ENCODE measurements around the gene MSI2.
A peak's percentile ranks its signal among the peaks of the same experiment; 100 is the strongest.

MSI2 gene

DNA sequence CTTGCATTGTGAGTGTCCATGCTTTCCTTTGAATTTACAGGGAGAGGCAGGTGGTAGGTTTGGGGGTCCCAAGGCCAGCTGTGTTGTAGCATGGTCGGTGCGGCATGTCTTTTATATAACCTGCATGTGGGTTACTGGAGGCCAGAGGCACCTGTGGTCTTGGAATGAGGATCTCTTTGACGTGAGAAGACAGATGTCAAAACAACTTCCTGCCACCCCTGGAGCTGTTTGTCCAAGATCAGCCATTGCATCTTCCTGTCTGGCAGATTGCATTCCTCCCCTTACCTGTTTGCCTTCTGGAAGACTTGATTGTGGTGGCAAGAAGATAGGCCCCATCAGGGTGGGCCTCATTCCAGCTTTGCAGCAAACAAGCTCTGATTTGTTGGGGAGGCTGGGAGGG is 175.1 kb downstream of the MSI2 start:
- peak overlapping the region; percentile 32 for H2AK5ac ChIP-seq (ENCODE audit: low read length)
- H3K36me3 ChIP-seq (ENCODE audit: control insufficient read depth in 1 of 2, insufficient read depth in 2 of 2, low read length in 2 of 2), result no peaks in the 10 kb centered on the region
- H4K12ac ChIP-seq (ENCODE audit: low read depth, low read length), result peak overlapping the region; percentile 19
- peaks cover 28 to 35% of the 10 kb centered on the region in 2 experiments for H3K4me1 ChIP-seq (ENCODE audit: control insufficient read depth in 1 of 2, insufficient read depth in 2 of 2, low read length in 2 of 2)
- no peak overlapping the region for H3K23ac ChIP-seq (ENCODE audit: low read length)
- peak overlapping the region; percentile 41 for H2BK120ac ChIP-seq (ENCODE audit: insufficient read depth, low read length, poor library complexity)
- no peak overlapping the region for H3K4me2 ChIP-seq (ENCODE audit: low read length)
- H3K27me3 ChIP-seq (ENCODE audit: insufficient read depth, low read length), result no peaks in the 10 kb centered on the region
- H2BK5ac ChIP-seq (ENCODE audit: low read depth, low read length, poor library complexity), result peak overlapping the region; percentile 93
- H3K79me1 ChIP-seq (ENCODE audit: low read length), result peaks cover 31% of the 10 kb centered on the region
- H3K9ac ChIP-seq (ENCODE audit: low read length), result no peak overlapping the region
- H3K4ac ChIP-seq (ENCODE audit: low read depth, low read length), result peak overlapping the region; percentile 45
- no peaks in the 10 kb centered on the region for H3K9me3 ChIP-seq (ENCODE audit: insufficient read depth, low read depth, low read length)
- no CpG with 5 or more reads among the region's 3 CpGs for WGBS (ENCODE audit: extremely low coverage, insufficient coverage, insufficient read length)
- H3K14ac ChIP-seq (ENCODE audit: low read length), result peak overlapping the region; percentile 76
- no peak overlapping the region for H2AFZ ChIP-seq (ENCODE audit: insufficient read depth, low read length, poor library complexity)
- H3K18ac ChIP-seq (ENCODE audit: low read length), result peak overlapping the region; percentile 70
- H3K27ac ChIP-seq (ENCODE audit: low read depth, low read length), result peak overlapping the region; percentile 94
- H4K91ac ChIP-seq (ENCODE audit: low read depth, low read length), result peak overlapping the region; percentile 95
- peak overlapping the region; percentile 56 for H4K8ac ChIP-seq (ENCODE audit: low read depth, low read length)
- H3K79me2 ChIP-seq (ENCODE audit: control insufficient read depth, insufficient read depth, low read length, poor library complexity), result peaks cover 6% of the 10 kb centered on the region
- peak; percentile 49 to 63 for DNase-seq
- H2BK12ac ChIP-seq (ENCODE audit: low read length), result peak overlapping the region; percentile 84
- H3K4me3 ChIP-seq (ENCODE audit: low read depth, low read length), result no peak overlapping the region

- H3K14ac ChIP-seq (ENCODE audit: low read length), result peak overlapping the region; percentile 83
- H3K4ac ChIP-seq (ENCODE audit: low read depth, low read length), result peak overlapping the region; percentile 35
- no peak overlapping the region for H2AK5ac ChIP-seq (ENCODE audit: low read length)
- peaks cover 6% of the 10 kb centered on the region for H3K79me2 ChIP-seq (ENCODE audit: control insufficient read depth, insufficient read depth, low read length, poor library complexity)
- no peaks in the 10 kb centered on the region for H3K27me3 ChIP-seq (ENCODE audit: insufficient read depth, low read length)
- WGBS (ENCODE audit: extremely low coverage, insufficient coverage, insufficient read length), result no CpG with 5 or more reads among the region's 19 CpGs
- H4K12ac ChIP-seq (ENCODE audit: low read depth, low read length), result no peak overlapping the region
- peak; percentile 85 to 86 for DNase-seq
- H3K9me3 ChIP-seq (ENCODE audit: insufficient read depth, low read depth, low read length), result no peaks in the 10 kb centered on the region
- peak overlapping the region; percentile 97 for H2BK120ac ChIP-seq (ENCODE audit: insufficient read depth, low read length, poor library complexity)
- peak overlapping the region; percentile 85 for H2BK12ac ChIP-seq (ENCODE audit: low read length)
- no peaks in the 10 kb centered on the region for H3K36me3 ChIP-seq (ENCODE audit: control insufficient read depth in 1 of 2, insufficient read depth in 2 of 2, low read length in 2 of 2)
- H3K9ac ChIP-seq (ENCODE audit: low read length), result no peak overlapping the region
- H2AFZ ChIP-seq (ENCODE audit: insufficient read depth, low read length, poor library complexity), result peak overlapping the region; percentile 51
- H3K79me1 ChIP-seq (ENCODE audit: low read length), result peaks cover 34% of the 10 kb centered on the region
- peak overlapping the region; percentile 93 for H2BK5ac ChIP-seq (ENCODE audit: low read depth, low read length, poor library complexity)
- no peak overlapping the region for H3K23ac ChIP-seq (ENCODE audit: low read length)
- H4K8ac ChIP-seq (ENCODE audit: low read depth, low read length), result peak overlapping the region; percentile 78
- no peak overlapping the region for H3K4me3 ChIP-seq (ENCODE audit: low read depth, low read length)
- peak overlapping the region; percentile 85 for H3K18ac ChIP-seq (ENCODE audit: low read length)
- peak overlapping the region; percentile 97 for H3K27ac ChIP-seq (ENCODE audit: low read depth, low read length)
- peak overlapping the region; percentile 95 for H4K91ac ChIP-seq (ENCODE audit: low read depth, low read length)
- H3K4me1 ChIP-seq (ENCODE audit: control insufficient read depth in 1 of 2, insufficient read depth in 2 of 2, low read length in 2 of 2), result peaks cover 28 to 36% of the 10 kb centered on the region in 2 experiments
- peak overlapping the region; percentile 5 for H3K4me2 ChIP-seq (ENCODE audit: low read length)
Measured at GRCh38 chr17:57432507-57433277, 176.4 kb downstream of the MSI2 start.

GRCh38 chr17:57433452-57433851 is 177.1 kb downstream of the MSI2 start:
- H3K14ac ChIP-seq (ENCODE audit: low read length), result peak overlapping the region; percentile 32
- no peaks in the 10 kb centered on the region for H3K36me3 ChIP-seq (ENCODE audit: control insufficient read depth in 1 of 2, insufficient read depth in 2 of 2, low read length in 2 of 2)
- no peak overlapping the region for H3K9ac ChIP-seq (ENCODE audit: low read length)
- H3K4me3 ChIP-seq (ENCODE audit: low read depth, low read length), result no peak overlapping the region
- no peak overlapping the region for H3K4me2 ChIP-seq (ENCODE audit: low read length)
- H4K8ac ChIP-seq (ENCODE audit: low read depth, low read length), result peak overlapping the region; percentile 20
- peak; percentile 28 to 69 for DNase-seq
- no peak overlapping the region for H2AFZ ChIP-seq (ENCODE audit: insufficient read depth, low read length, poor library complexity)
- peak overlapping the region; percentile 16 for H2BK12ac ChIP-seq (ENCODE audit: low read length)
- peak overlapping the region; percentile 5 for H3K4ac ChIP-seq (ENCODE audit: low read depth, low read length)
- no peak overlapping the region for H3K23ac ChIP-seq (ENCODE audit: low read length)
- H4K12ac ChIP-seq (ENCODE audit: low read depth, low read length), result peak overlapping the region; percentile 49
- peaks cover 8% of the 10 kb centered on the region for H3K79me2 ChIP-seq (ENCODE audit: control insufficient read depth, insufficient read depth, low read length, poor library complexity)
- H3K27ac ChIP-seq (ENCODE audit: low read depth, low read length), result peak overlapping the region; percentile 97
- H3K4me1 ChIP-seq (ENCODE audit: control insufficient read depth in 1 of 2, insufficient read depth in 2 of 2, low read length in 2 of 2), result peaks cover 34 to 41% of the 10 kb centered on the region in 2 experiments
- H3K18ac ChIP-seq (ENCODE audit: low read length), result peak overlapping the region; percentile 31
- WGBS (ENCODE audit: extremely low coverage, insufficient coverage, insufficient read length), result no CpG with 5 or more reads among the region's 10 CpGs
- no peaks in the 10 kb centered on the region for H3K9me3 ChIP-seq (ENCODE audit: insufficient read depth, low read depth, low read length)
- H2BK5ac ChIP-seq (ENCODE audit: low read depth, low read length, poor library complexity), result peak overlapping the region; percentile 78
- H2AK5ac ChIP-seq (ENCODE audit: low read length), result peak overlapping the region; percentile 94
- no peaks in the 10 kb centered on the region for H3K27me3 ChIP-seq (ENCODE audit: insufficient read depth, low read length)
- H2BK120ac ChIP-seq (ENCODE audit: insufficient read depth, low read length, poor library complexity), result peak overlapping the region; percentile 53
- peaks cover 40% of the 10 kb centered on the region for H3K79me1 ChIP-seq (ENCODE audit: low read length)
- peak overlapping the region; percentile 86 for H4K91ac ChIP-seq (ENCODE audit: low read depth, low read length)

DNA sequence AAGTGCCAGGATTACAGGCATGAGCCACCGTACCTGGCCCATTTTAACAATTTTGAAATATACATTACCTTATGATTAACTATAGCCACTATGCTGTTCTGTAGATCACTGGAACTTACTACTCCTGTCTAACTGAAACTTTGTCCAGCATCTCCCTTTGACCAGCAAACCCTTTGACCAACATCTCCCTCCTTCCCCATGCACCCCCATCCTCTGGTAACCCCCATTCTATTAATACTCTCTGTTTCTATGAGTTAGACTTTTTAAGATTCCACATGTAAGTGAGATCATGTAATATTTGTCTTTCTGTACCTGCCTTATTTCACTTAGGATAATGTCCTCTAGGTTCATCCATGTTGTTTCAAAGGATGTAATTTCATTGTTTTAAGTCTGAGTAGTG is 178.0 kb downstream of the MSI2 start:
- no CpG with 5 or more reads among the region's 1 CpG for WGBS (ENCODE audit: extremely low coverage, insufficient coverage, insufficient read length)
- Histone ChIP-seq H3K23ac (ENCODE audit: low read length) (no peak overlapping the region), H2AFZ (ENCODE audit: insufficient read depth, low read length, poor library complexity) (no peak overlapping the region)

More for the DNA sequence above, 178.0 kb downstream of the MSI2 start:
- peaks cover 44% of the 10 kb centered on the region for H3K79me1 ChIP-seq (ENCODE audit: low read length)
- H2BK5ac ChIP-seq (ENCODE audit: low read depth, low read length, poor library complexity), result no peak overlapping the region
- H2BK12ac ChIP-seq (ENCODE audit: low read length), result no peak overlapping the region
- no peaks in the 10 kb centered on the region for H3K36me3 ChIP-seq (ENCODE audit: control insufficient read depth in 1 of 2, insufficient read depth in 2 of 2, low read length in 2 of 2)
- H3K9ac ChIP-seq (ENCODE audit: low read length), result no peak overlapping the region
- H3K79me2 ChIP-seq (ENCODE audit: control insufficient read depth, insufficient read depth, low read length, poor library complexity), result peaks cover 8% of the 10 kb centered on the region
- H4K12ac ChIP-seq (ENCODE audit: low read depth, low read length), result no peak overlapping the region
- no peak overlapping the region for H3K4ac ChIP-seq (ENCODE audit: low read depth, low read length)
- no peak overlapping the region for H3K27ac ChIP-seq (ENCODE audit: low read depth, low read length)
- no peak overlapping the region for H4K8ac ChIP-seq (ENCODE audit: low read depth, low read length)
- no peak for DNase-seq
- no peak overlapping the region for H4K91ac ChIP-seq (ENCODE audit: low read depth, low read length)
- no peaks in the 10 kb centered on the region for H3K9me3 ChIP-seq (ENCODE audit: insufficient read depth, low read depth, low read length)
- H3K18ac ChIP-seq (ENCODE audit: low read length), result no peak overlapping the region
- no peak overlapping the region for H3K4me3 ChIP-seq (ENCODE audit: low read depth, low read length)
- H3K14ac ChIP-seq (ENCODE audit: low read length), result no peak overlapping the region
- H3K4me1 ChIP-seq (ENCODE audit: control insufficient read depth in 1 of 2, insufficient read depth in 2 of 2, low read length in 2 of 2), result peaks cover 38 to 50% of the 10 kb centered on the region in 2 experiments
- H2BK120ac ChIP-seq (ENCODE audit: insufficient read depth, low read length, poor library complexity), result no peak overlapping the region
- H2AK5ac ChIP-seq (ENCODE audit: low read length), result no peak overlapping the region
- no peaks in the 10 kb centered on the region for H3K27me3 ChIP-seq (ENCODE audit: insufficient read depth, low read length)
- no peak overlapping the region for H3K4me2 ChIP-seq (ENCODE audit: low read length)
